ENCODE results near the gene OTOR. TPM values are rescaled to one million over a fixed set of nuclear protein-coding genes. Genes with fewer than 3 reads are reported as not detected.

Gene OTOR
- total and polyA plus RNA-seq, 3 experiments from 2014 or later, result not detected

DNA sequence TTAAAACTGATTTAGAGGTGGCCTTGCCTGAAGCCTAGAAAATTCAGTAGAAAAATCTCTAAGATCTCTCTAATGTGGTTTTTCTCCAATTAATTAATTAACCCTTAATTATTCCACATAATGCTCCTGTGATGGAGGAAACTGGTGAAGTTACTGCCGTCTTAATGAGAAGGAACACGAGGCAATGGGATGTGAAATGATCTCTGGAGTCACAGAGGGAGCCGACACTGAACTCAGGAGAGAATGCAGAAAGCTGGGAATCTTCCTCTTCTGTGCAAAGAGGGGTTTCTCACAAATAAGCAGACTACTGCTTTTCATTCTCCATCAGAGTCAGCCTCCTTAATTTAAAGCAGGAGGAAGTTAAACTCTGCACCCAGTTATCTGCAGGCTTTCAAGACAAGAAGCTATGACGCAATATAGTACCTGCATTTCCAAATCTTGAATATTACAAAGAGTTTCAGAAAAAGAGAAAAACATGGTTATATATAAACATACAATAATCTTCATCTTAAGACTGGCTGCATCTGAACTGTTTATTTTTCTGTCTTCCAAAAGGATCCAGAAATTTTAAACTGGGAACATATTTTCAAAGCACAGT lies 36.4 kb upstream of the OTOR start:
- Mint-ChIP-seq H3K27me3 (peaks cover 17 to 38% of the 10 kb centered on the region in 2 donors), H3K36me3 (peaks cover 0 to 8% (median 2%) of the 10 kb centered on the region in 3 donors), H3K4me3 (no peak overlapping the region), H3K9me3 (peaks cover 0 to 4% (median 0%) of the 10 kb centered on the region in 5 donors), H3K27ac (peak overlapping the region in 1 of 8 donors; percentile 19), H3K4me1 (peaks cover 24 to 36% (median 35%) of the 10 kb centered on the region in 3 donors)
- DNase-seq, result no peak
- Histone ChIP-seq H3K4me1 (ENCODE audit: insufficient read depth, low read length) (peaks cover 24% of the 10 kb centered on the region), H3K27me3 (ENCODE audit: insufficient read depth, low read length, poor library complexity, severe bottlenecking) (no peaks in the 10 kb centered on the region), H3K27ac (ENCODE audit: low read depth, low read length) (no peak overlapping the region), H3K36me3 (ENCODE audit: insufficient read depth, low read length) (no peaks in the 10 kb centered on the region), H3K4me3 (ENCODE audit: low read length) (no peak overlapping the region), H3K9me3 (ENCODE audit: low read length) (no peaks in the 10 kb centered on the region)
- POLR2A ChIA-PET, result no interaction called here
- CTCF ChIA-PET, result no interaction called here

- H3K27ac ChIP-seq (ENCODE audit: low read depth, low read length), result no peak overlapping the region
- no peaks in the 10 kb centered on the region for H3K9me3 ChIP-seq (ENCODE audit: low read length)
- Mint-ChIP-seq H3K4me1 (peaks cover 24 to 35% (median 32%) of the 10 kb centered on the region in 3 donors), H3K27ac (no peak overlapping the region), H3K9me3 (peaks cover 0 to 4% (median 0%) of the 10 kb centered on the region in 5 donors), H3K27me3 (peaks cover 15 to 37% of the 10 kb centered on the region in 2 donors), H3K4me3 (no peak overlapping the region), H3K36me3 (peaks cover 0 to 3% (median 2%) of the 10 kb centered on the region in 3 donors)
- ChIA-PET POLR2A (no interaction called here), CTCF (no interaction called here)
- H3K27me3 ChIP-seq (ENCODE audit: insufficient read depth, low read length, poor library complexity, severe bottlenecking), result no peaks in the 10 kb centered on the region
- H3K4me3 ChIP-seq (ENCODE audit: low read length), result no peak overlapping the region
- H3K36me3 ChIP-seq (ENCODE audit: insufficient read depth, low read length), result no peaks in the 10 kb centered on the region
- peaks cover 23% of the 10 kb centered on the region for H3K4me1 ChIP-seq (ENCODE audit: insufficient read depth, low read length)
- DNase-seq, result no peak
Measured at GRCh38 chr20:16712511-16712947, 35.6 kb upstream of the OTOR start.

GRCh38 chr20:16713066-16713465 lies 35.1 kb upstream of the OTOR start:
- Histone ChIP-seq H3K36me3 (ENCODE audit: insufficient read depth, low read length) (no peaks in the 10 kb centered on the region), H3K27ac (ENCODE audit: low read depth, low read length) (no peak overlapping the region), H3K9me3 (ENCODE audit: low read length) (no peaks in the 10 kb centered on the region), H3K4me3 (ENCODE audit: low read length) (no peak overlapping the region), H3K4me1 (ENCODE audit: insufficient read depth, low read length) (peaks cover 18% of the 10 kb centered on the region), H3K27me3 (ENCODE audit: insufficient read depth, low read length, poor library complexity, severe bottlenecking) (no peaks in the 10 kb centered on the region)
- Mint-ChIP-seq H3K27me3 (peaks cover 16 to 41% of the 10 kb centered on the region in 2 donors), H3K9me3 (peaks cover 0 to 4% (median 0%) of the 10 kb centered on the region in 5 donors), H3K4me1 (peaks cover 21 to 29% (median 27%) of the 10 kb centered on the region in 3 donors), H3K4me3 (no peak overlapping the region), H3K27ac (no peak overlapping the region), H3K36me3 (peaks cover 0 to 2% (median 0%) of the 10 kb centered on the region in 3 donors)
- ChIA-PET CTCF (no interaction called here), POLR2A (no interaction called here)
- DNase-seq, result no peak

DNA sequence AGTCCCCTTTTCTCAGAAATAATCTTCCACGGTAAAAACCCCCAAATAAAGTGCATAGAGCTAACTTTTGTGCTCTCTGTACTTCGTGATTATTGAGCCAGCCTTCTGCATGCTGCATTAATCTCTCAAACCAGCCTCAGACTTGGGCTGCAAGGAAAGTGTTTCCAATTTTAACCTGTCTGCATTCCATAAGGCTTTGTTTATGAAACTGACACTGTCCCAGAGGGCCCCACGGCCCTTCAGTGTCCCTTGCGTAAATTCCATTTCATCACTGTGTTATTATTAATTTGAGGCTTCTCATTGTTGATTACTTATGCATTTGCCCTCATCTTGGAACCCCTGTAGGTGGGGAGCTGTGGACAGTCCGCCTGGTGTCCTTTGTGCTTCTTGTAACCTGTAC lies 33.9 kb upstream of the OTOR start:
- no peak overlapping the region for H3K4me3 Mint-ChIP-seq
- H3K9me3 Mint-ChIP-seq, result peaks cover 0 to 2% (median 0%) of the 10 kb centered on the region in 5 donors
- H3K9me3 ChIP-seq (ENCODE audit: low read length), result no peaks in the 10 kb centered on the region
- no peak for DNase-seq
- no peaks in the 10 kb centered on the region for H3K27me3 ChIP-seq (ENCODE audit: insufficient read depth, low read length, poor library complexity, severe bottlenecking)
- ChIA-PET CTCF (no interaction called here), POLR2A (no interaction called here)
- no peak overlapping the region for H3K27ac Mint-ChIP-seq
- peaks cover 6% of the 10 kb centered on the region for H3K4me1 ChIP-seq (ENCODE audit: insufficient read depth, low read length)
- H3K27ac ChIP-seq (ENCODE audit: low read depth, low read length), result no peak overlapping the region
- peaks cover 0 to 2% (median 0%) of the 10 kb centered on the region in 3 donors for H3K36me3 Mint-ChIP-seq
- H3K36me3 ChIP-seq (ENCODE audit: insufficient read depth, low read length), result no peaks in the 10 kb centered on the region
- H3K4me1 Mint-ChIP-seq, result peaks cover 10 to 17% (median 15%) of the 10 kb centered on the region in 3 donors
- H3K27me3 Mint-ChIP-seq, result peaks cover 18 to 50% of the 10 kb centered on the region in 2 donors
- no peak overlapping the region for H3K4me3 ChIP-seq (ENCODE audit: low read length)

DNA sequence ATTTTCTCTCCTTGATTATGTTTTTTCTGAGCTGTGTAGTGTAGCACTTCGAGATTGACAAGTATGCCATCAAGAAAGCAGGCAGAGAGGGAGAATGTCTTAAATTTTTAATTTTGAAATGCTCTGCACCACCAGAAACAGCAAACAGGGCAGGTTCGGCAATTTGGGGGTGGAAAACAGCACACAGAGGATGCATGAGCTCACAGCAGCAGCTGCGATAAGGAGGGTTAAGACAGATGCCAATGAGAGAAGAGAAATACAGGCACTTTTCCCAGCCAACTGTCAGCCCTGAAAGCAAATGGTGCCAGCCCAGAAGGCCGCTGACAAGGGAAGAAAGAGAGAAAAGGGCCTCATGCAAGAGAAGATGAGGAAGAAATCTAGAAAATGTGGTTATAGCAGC lies 33.4 kb upstream of the OTOR start:
- Mint-ChIP-seq H3K4me1 (peaks cover 5 to 12% (median 10%) of the 10 kb centered on the region in 3 donors), H3K27me3 (peaks cover 18 to 55% of the 10 kb centered on the region in 2 donors), H3K27ac (no peak overlapping the region), H3K4me3 (no peak overlapping the region), H3K9me3 (peaks cover 0 to 2% (median 0%) of the 10 kb centered on the region in 5 donors), H3K36me3 (peaks cover 0 to 2% (median 0%) of the 10 kb centered on the region in 3 donors)
- Histone ChIP-seq H3K36me3 (ENCODE audit: insufficient read depth, low read length) (no peaks in the 10 kb centered on the region), H3K27ac (ENCODE audit: low read depth, low read length) (no peak overlapping the region), H3K27me3 (ENCODE audit: insufficient read depth, low read length, poor library complexity, severe bottlenecking) (no peaks in the 10 kb centered on the region), H3K4me1 (ENCODE audit: insufficient read depth, low read length) (peaks cover under 1% of the 10 kb centered on the region), H3K4me3 (ENCODE audit: low read length) (no peak overlapping the region), H3K9me3 (ENCODE audit: low read length) (no peaks in the 10 kb centered on the region)
- no peak for DNase-seq
- CTCF ChIA-PET, result no interaction called here
- POLR2A ChIA-PET, result no interaction called here

GRCh38 chr20:16719421-16719820 lies 28.7 kb upstream of the OTOR start:
- Histone ChIP-seq H3K9me3 (ENCODE audit: low read length) (no peaks in the 10 kb centered on the region), H3K4me3 (ENCODE audit: low read length) (no peak overlapping the region), H3K36me3 (ENCODE audit: insufficient read depth, low read length) (no peaks in the 10 kb centered on the region), H3K4me1 (ENCODE audit: insufficient read depth, low read length) (no peaks in the 10 kb centered on the region), H3K27me3 (ENCODE audit: insufficient read depth, low read length, poor library complexity, severe bottlenecking) (no peaks in the 10 kb centered on the region), H3K27ac (ENCODE audit: low read depth, low read length) (no peak overlapping the region)
- H3K27me3 Mint-ChIP-seq, result peaks cover 13 to 77% of the 10 kb centered on the region in 2 donors
- no peaks in the 10 kb centered on the region for H3K4me1 Mint-ChIP-seq
- peaks cover 0 to 2% (median 0%) of the 10 kb centered on the region in 3 donors for H3K36me3 Mint-ChIP-seq
- H3K27ac Mint-ChIP-seq, result no peak overlapping the region
- peaks cover 0 to 2% (median 0%) of the 10 kb centered on the region in 5 donors for H3K9me3 Mint-ChIP-seq
- POLR2A ChIA-PET, result no interaction called here
- no peak for DNase-seq
- no peak overlapping the region for H3K4me3 Mint-ChIP-seq
- CTCF ChIA-PET, result no interaction called here

DNA sequence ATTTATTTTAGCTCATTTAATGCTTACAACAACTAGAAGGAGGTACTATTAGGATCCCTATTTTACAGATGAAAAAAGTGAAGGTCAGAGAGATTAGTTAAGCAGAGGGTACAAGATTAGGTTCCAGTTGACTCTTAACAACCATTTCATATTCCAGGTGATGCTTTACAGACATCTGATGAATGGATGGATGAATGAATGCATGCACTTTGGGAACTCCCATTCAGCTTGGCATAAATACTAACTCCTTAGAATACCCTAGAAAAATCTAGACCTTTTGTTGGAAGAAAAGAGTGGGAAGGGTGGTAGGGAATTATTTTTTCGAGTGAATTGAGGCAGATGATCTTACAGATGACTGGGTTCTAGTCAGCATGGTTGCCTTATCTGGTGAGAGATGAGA lies 19.1 kb upstream of the OTOR start:
- Histone ChIP-seq H3K36me3 (ENCODE audit: insufficient read depth, low read length) (peaks cover 11% of the 10 kb centered on the region), H3K27me3 (ENCODE audit: insufficient read depth, low read length, poor library complexity, severe bottlenecking) (no peaks in the 10 kb centered on the region), H3K4me3 (ENCODE audit: low read length) (peak overlapping the region; percentile 94), H3K27ac (ENCODE audit: low read depth, low read length) (no peak overlapping the region), H3K9me3 (ENCODE audit: low read length) (no peaks in the 10 kb centered on the region), H3K4me1 (ENCODE audit: insufficient read depth, low read length) (peaks cover 39% of the 10 kb centered on the region)
- no peak for DNase-seq
- Mint-ChIP-seq H3K27me3 (peaks cover 8 to 25% of the 10 kb centered on the region in 2 donors), H3K27ac (peak overlapping the region; percentile 96 to 100 (median 100)), H3K4me1 (peaks cover 47 to 54% (median 53%) of the 10 kb centered on the region in 3 donors), H3K9me3 (peaks cover 4 to 7% (median 4%) of the 10 kb centered on the region in 5 donors), H3K36me3 (peaks cover 7 to 38% (median 18%) of the 10 kb centered on the region in 3 donors), H3K4me3 (peak overlapping the region; percentile 97 to 100 (median 99))
- POLR2A ChIA-PET, result no interaction called here
- CTCF ChIA-PET, result interaction anchor here (0.9 kb wide), 1 partner anchor 32 kb away, joined by 3 read pairs; no protein-coding TSS in a partner anchor

DNA sequence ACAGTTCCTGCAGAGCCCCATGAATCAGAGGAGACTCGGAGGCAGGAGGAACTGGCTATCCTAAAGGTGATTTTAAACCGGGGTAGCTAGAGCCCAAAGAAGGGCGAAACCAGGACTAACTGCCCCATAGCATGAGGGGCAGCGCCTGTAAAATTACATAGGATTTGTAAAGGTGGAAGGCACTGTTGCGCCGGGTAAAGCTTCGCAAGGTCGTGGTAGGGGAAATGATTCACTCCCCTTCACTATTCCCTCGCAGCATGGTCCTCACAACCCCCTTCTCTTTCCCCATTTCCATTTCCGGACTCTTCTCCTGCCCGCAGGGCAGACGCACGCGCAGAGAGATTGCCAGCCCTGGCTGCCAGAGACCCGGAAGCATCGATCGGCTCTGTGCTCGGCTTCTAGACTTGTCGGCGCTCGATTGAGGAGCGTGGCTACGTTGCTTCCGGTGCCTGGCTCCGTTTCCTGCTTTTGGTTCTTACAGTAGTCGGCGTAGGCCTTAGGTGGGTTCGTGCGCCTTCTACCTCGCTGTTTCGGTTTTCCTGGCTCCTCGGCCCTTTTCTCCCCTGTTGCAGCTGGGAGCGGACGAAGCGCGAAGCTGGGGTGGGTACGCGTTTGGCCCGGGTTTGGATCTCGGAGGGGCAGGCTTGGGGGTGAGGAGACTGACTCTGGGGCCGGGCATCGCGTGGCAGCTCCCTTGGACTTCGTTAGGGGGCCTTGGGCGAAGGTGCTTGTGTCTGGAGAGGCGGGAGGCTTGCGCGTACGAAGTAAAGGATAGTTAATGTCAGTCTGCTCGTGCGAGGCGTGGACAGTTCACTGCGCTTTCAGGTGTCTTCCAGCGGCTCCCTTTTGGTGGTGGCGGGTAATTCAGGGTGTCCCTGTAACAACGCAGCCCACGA lies 18.3 kb upstream of the OTOR start, which contains the start of gene SNRPB2:
Gene SNRPB2, plus strand, starts transcription at position 462 of the 896 bp plus-strand sequence. CDS start 1,677 bp downstream, outside the sequence.
- H3K36me3 ChIP-seq (ENCODE audit: insufficient read depth, low read length), result peaks cover 19% of the 10 kb centered on the region
- Mint-ChIP-seq H3K36me3 (peaks cover 8 to 45% (median 18%) of the 10 kb centered on the region in 3 donors), H3K27ac (peak within 1 kb of the TSS; percentile 96 to 100 (median 100)), H3K27me3 (peaks cover 8 to 22% of the 10 kb centered on the region in 2 donors), H3K9me3 (peaks cover 2 to 7% (median 4%) of the 10 kb centered on the region in 5 donors), H3K4me3 (peak within 1 kb of the TSS; percentile 97 to 100 (median 99)), H3K4me1 (peaks cover 53 to 61% (median 61%) of the 10 kb centered on the region in 3 donors)
- H3K4me1 ChIP-seq (ENCODE audit: insufficient read depth, low read length), result peaks cover 47% of the 10 kb centered on the region
- H3K27me3 ChIP-seq (ENCODE audit: insufficient read depth, low read length, poor library complexity, severe bottlenecking), result no peaks in the 10 kb centered on the region
- DNase-seq, result peak; percentile 82 to 95 (median 88)
- H3K4me3 ChIP-seq (ENCODE audit: low read length), result peak within 1 kb of the TSS; percentile 94
- CTCF ChIA-PET, result interaction anchor here (0.9 to 1.3 kb wide), 2 partner anchors 20 to 32 kb away, joined by 3 to 4 read pairs; no protein-coding TSS in a partner anchor
- H3K9me3 ChIP-seq (ENCODE audit: low read length), result no peaks in the 10 kb centered on the region
- POLR2A ChIA-PET, result no interaction called here
- H3K27ac ChIP-seq (ENCODE audit: low read depth, low read length), result peak within 1 kb of the TSS; percentile 95
